Nephron progenitor cell (in vitro differentiated cells): Measurements from ENCODE around the gene PPARA.

Source experiments
- DNase-seq: peaks from one replicate; pipeline ENCODE4 v3.0.0; 2021
- H3K27ac Mint-ChIP-seq: 2 replicates; pipeline ENCODE4 v1.8.0; 2021; ENCODE audit warnings: mild to moderate bottlenecking, moderate library complexity, mixed read lengths
- H3K27me3 Mint-ChIP-seq: 2 replicates; pipeline ENCODE4 v1.8.0; 2021; ENCODE audit warnings: mild to moderate bottlenecking, low read depth, mixed read lengths; ENCODE audit not compliant: poor library complexity
- H3K36me3 Mint-ChIP-seq: 2 replicates; pipeline ENCODE4 v1.8.0; 2021; ENCODE audit warnings: low read depth, mixed read lengths
- H3K4me1 Mint-ChIP-seq: 2 replicates; pipeline ENCODE4 v1.8.0; 2021; ENCODE audit warnings: mixed read lengths
- H3K4me3 Mint-ChIP-seq: 2 replicates; pipeline ENCODE4 v1.8.0; 2021; ENCODE audit warnings: mild to moderate bottlenecking, moderate library complexity, mixed read lengths
- H3K9me3 Mint-ChIP-seq: 2 replicates; pipeline ENCODE4 v1.8.0; 2021; ENCODE audit warnings: mild to moderate bottlenecking, moderate library complexity, mixed read lengths
- CTCF ChIP-seq: fragments of 200-600 bp; sonication (generic); IDR thresholded peaks from 2 replicates; pipeline ENCODE4 v1.5.0; 2021; ENCODE audit warnings: antibody characterized with exemption

PPARA gene

GRCh38 chr22:46274381-46274780 lies 124.1 kb downstream of the PPARA start:
- Mint-ChIP-seq H3K27me3 (peaks cover 6% of the 10 kb centered on the region), H3K9me3 (no peaks in the 10 kb centered on the region), H3K4me1 (peaks cover 8% of the 10 kb centered on the region), H3K27ac (no peak overlapping the region), H3K36me3 (peaks cover 37% of the 10 kb centered on the region), H3K4me3 (no peak overlapping the region)
- TF ChIP-seq CTCF: no peak
- DNase-seq: no peak

- peaks cover 37% of the 10 kb centered on the region for H3K36me3 Mint-ChIP-seq
These were observed 125.3 kb downstream of the PPARA start for GRCh38 chr22:46275455-46276122.

DNA sequence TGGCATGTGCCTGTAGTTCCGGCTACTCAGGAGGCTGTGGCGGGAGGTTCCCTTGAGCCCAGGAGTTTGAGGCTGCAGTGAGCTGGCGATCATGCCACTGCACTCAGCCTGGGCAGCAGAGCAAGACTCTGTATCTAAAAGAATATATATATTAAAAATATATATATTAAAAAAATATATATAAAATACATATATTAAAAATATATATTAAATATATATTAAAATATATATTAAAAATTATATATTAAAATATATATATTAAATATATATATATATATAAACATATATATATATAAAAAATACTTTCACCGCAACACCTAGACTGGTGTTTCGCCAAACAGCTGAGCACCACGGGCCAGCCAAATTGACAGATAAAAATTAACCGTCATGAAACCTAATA lies 126.2 kb downstream of the PPARA start:
- TF ChIP-seq CTCF: no peak
- no peak overlapping the region for H3K27ac Mint-ChIP-seq
- no peaks in the 10 kb centered on the region for H3K9me3 Mint-ChIP-seq
- H3K4me3 Mint-ChIP-seq: no peak overlapping the region
- peaks cover 8% of the 10 kb centered on the region for H3K27me3 Mint-ChIP-seq
- no peaks in the 10 kb centered on the region for H3K4me1 Mint-ChIP-seq
- DNase-seq: no peak
- peaks cover 37% of the 10 kb centered on the region for H3K36me3 Mint-ChIP-seq

More at GRCh38 chr22:46275455-46276122, 125.3 kb downstream of the PPARA start:
- no peak overlapping the region for H3K4me3 Mint-ChIP-seq
- H3K27ac Mint-ChIP-seq: no peak overlapping the region
- H3K27me3 Mint-ChIP-seq: peaks cover 10% of the 10 kb centered on the region
- no peaks in the 10 kb centered on the region for H3K9me3 Mint-ChIP-seq
- no peak for DNase-seq
- TF ChIP-seq CTCF: no peak
- no peaks in the 10 kb centered on the region for H3K4me1 Mint-ChIP-seq

GRCh38 chr22:46278656-46279645 lies 128.6 kb downstream of the PPARA start:
- DNase-seq: no peak
- Mint-ChIP-seq H3K27me3 (peaks cover 12% of the 10 kb centered on the region), H3K27ac (no peak overlapping the region), H3K9me3 (no peaks in the 10 kb centered on the region), H3K36me3 (peaks cover 42% of the 10 kb centered on the region), H3K4me1 (no peaks in the 10 kb centered on the region), H3K4me3 (no peak overlapping the region)
- TF ChIP-seq CTCF: no peak

GRCh38 chr22:46280063-46280817 lies 129.9 kb downstream of the PPARA start:
- no peak overlapping the region for H3K4me3 Mint-ChIP-seq
- H3K36me3 Mint-ChIP-seq: peaks cover 46% of the 10 kb centered on the region
- no peak for DNase-seq
- no peak for TF ChIP-seq CTCF
- peaks cover 12% of the 10 kb centered on the region for H3K27me3 Mint-ChIP-seq
- H3K4me1 Mint-ChIP-seq: no peaks in the 10 kb centered on the region
- H3K27ac Mint-ChIP-seq: no peak overlapping the region
- no peaks in the 10 kb centered on the region for H3K9me3 Mint-ChIP-seq
